GM21447 (cell line): ENCODE data around the gene BLVRB.
A peak's percentile ranks its signal among the peaks of the same experiment; 100 is the strongest.

Source experiments
- ATAC-seq: cut with Tn5 transposase; IDR thresholded peaks from one replicate; pipeline ENCODE4 v1.9.1; 2021; ENCODE audit not compliant: unreplicated experiment

BLVRB gene

DNA sequence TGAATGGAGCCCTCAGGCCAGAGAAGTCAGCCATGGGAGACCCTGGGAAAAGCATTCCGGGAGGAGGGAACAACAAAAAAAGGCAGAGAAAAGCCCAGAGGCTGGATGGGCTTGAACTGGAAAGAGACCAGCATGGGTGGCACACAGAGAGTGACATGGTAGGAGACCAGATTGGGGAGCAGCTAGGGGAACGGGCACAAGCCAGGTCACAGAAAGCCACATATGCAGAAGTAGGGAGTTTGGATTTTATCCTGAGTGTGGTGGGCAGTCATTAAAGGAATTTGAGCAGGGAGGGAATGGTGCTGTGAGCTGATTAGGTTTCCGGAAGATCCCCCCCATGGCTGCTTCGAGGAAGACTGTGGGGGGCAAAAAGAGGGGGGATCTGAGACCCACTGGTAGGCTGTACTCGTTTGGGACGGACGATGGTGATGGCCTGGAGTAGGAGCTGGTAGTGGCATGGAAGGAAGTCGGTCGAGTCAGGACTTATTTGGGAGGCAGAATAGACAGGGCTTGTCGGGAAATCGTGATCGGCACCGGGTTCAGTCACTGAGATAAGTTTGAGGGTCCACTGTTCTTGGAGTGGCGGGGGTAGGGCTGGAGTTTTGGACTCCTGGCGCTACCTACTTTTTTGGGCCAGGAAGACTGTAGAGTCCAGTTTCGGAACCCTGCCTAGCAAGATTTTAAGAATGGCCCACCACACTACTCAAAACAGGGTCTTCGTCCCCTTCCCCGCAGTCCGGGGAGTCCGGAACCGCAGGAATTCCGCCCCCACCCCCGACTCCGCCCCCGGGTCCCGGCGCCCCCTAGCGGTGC is 40.7 kb downstream of the BLVRB start:
- no peak for ATAC-seq

DNA sequence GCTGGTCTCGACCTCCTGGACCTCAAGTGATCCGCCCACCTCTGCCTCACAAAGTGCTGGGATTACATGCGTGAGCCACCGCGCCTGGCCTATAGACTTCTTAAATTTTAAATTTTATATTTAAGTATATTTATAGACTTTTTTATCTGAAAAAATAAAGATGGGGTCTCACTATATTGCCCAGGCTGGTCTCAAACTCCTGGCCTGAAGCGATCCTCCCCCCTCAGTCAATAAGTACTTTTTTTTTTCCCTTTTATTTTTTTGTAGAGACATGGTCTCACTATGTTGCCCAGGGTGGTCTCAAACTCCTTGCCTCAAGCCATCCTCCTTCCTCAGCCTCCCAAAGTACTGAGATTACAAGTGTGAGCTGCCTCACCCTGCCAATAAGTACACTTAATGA is 41.6 kb downstream of the BLVRB start:
- ATAC-seq, result no peak

DNA sequence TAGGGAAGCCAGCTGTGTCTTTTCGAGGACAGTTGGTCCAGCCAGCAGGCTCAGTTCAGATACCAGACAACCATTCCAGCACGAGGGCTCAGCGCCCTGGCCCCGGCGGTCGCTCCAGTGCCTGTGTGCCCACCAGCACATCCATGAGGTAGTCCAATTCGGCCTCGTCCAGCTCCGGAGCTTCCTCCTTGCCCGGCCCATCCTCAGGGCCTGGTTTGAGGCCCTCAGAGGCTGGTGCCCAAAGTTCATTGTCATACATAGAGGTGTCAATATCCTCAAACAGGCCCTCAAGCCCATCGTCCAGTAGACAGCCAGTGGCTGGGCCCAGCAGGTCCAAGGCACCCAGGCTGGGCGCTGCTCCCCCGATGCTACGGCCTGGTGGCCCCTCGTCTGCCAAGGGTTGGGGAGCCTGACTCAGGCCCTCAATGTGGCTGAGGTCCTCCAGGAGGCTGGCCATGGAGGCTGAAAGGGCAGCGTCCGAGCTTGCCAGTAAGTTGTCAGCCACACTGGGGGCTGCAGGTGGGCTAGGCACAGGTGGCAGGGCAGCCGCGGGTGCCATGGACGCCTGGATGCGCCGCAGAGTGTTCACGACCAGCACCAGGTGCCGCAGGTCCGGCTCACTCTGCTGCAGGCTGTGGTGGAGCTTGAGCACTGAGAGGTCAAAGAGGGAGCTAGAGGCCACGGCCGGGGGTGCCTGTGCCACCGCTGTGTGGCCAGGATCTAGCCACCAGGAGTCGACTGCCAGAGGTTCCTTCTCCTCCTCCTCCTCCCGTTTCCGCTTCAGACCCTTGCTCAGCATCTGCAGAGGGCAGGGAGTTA is 42.6 kb downstream of the BLVRB start:
- no peak for ATAC-seq

DNA sequence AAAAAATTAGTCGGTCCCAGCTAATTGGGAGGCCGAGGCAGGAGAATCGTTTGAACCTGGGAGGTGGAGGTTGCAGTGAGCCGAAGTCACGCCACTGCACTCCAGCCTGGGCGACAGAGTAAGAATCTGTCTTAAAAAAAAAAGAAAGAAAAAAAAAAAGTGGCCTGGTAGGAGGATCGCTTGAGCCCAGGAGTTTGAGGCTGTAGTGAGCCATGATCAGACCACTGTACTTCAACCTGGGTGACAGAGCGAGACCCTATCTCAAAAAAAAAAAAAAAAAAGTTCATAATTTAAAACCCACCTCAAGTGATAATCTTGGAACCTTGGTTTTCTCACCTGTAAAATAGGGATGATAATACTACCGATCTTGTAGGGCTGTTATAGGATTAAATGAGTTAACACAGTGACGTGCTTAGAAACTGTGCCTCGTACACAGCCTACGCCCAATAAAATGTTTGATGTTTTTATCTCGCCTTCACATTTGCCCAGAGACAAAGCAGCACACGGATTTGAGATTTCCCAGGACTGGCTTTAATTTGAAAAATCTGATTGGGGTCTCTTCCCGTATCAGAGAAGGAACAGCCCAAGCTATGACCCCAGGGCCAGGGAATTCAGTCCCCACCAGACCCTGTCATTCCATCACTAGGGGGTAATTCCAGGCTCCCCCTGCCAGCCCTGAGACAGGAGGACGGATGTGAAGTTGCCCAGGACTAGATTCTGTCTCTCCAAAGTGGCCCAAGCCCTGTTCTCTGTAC is 43.4 kb downstream of the BLVRB start:
- no peak for ATAC-seq

DNA sequence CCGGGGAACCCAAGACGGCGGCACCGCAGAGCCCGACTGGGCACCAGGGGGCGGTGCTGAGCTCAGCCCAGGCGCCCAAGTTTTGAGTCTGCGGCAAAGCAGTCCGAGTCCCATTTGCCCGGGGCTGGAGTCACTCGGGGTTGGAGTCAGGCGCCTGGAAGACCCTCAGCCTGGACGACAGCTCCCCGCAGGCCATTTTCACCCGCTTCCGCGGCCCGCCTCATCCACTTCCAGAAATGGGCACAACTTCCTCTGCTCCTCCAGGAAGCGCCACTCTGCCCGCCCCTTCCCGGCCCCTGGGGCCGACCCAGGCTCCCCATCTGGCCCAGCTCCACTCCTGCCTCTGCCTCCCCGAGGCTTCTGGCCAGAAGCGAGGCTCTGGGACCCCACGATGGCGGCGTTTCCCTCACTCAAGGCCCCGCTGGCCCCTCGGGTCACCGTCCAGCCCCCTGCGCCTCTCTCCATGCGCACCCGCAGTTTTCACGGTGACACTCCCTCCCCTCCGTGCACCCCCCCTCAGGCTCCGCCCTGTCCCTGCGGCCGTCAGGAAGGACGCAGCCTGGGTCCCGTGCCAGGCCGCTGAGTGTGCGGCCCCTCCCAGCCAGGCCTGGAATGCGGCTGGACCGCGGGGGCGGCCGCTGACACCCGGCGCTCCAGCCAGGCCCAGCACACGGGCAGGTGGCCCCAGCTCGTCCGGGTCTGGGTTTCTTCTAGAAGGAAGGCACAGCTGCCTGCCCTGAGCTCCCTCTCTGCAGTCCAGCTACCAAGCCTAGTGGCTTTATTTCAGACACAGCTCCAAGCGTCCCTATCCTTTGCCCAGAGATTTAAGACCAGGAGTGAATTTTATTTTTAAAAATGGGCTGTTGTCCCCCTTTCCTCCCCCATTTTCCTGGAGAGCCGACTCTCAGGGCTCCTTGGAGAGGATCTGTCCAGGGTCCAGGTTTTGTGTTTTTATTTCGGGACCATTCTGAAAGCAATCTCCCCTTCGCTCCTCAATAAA is 44.5 kb downstream of the BLVRB start:
- peak; percentile 37 for ATAC-seq

DNA sequence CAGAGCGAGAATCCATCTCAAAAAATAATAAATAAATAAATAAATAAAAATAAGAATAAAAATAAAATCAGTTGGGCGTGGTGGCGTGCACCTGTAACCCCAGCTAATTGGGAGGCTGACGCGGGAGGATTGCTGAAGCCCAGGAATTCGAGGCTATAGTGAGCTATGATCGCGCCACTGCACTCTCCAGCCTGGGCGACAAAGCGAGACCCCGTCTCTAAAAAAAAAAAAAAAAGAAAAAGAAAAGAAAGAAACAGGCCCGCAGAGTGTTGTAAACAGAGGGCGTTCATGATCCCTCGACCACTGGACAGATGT is 45.1 kb downstream of the BLVRB start:
- ATAC-seq, result no peak

DNA sequence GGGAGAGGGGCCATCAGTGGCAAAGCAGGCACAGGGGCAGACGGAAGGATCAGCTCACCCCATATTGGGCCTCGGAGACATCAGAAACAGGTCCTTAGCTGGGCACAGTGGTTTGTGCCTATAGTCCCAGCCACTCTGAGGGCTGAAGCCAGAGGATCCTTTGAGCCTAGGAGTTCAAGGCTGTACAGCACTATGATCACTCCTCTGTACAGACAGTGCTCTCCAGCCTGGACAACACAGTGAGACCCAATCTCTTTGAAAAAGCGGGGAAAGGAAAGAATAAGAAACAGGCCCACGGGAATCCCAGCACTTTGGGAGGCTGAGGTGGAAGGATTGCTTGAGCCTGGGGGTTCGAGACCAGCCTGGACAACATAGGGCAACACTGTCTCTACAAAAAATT is 45.8 kb downstream of the BLVRB start:
- ATAC-seq, result no peak

DNA sequence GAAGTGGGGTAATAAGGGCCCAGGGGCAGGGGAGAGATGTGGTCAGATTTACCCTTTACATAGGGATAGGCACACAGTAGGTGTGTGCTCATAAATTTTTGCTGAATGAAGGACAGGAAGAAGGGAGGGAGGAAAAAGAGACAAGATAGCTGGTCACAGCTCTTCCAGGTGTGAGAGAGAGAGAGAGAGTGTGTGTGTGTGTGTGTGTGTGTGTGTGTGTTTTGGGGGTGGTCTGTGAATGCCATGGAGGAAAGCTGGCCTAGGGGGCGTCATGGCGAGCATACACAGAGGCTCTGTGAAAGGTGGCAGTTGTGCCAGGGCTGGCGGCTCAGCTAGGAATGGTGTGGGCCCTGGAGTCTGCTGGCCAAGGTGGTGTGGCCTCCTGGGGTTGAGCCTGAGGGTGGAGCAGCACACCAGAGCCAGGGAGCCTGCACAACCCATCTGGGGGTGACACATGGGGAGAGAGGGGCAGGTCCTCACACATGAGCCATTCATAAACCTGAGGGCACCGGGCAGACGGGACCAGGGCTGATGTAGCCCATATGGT is 46.4 kb downstream of the BLVRB start:
- no peak for ATAC-seq

DNA sequence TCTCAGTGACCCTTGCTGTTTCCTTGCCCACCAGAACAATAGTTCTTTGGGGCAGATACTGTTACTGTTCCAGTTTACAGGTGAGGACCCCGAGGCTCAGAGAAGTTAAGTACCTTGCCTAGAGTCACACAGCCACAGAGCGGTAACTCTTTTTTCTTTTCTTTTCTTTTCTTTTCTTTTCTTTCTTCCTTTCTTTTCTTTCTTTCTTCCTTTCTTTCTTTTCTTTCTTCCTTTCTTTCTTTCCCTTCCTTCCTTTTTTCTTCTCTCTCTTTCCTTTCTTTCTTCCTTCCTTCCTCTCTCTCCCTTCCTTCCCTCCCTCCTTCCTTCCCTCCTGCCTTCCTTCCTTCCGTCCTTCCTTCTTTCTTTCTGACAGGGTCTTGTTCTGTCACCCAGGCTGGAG is 47.5 kb downstream of the BLVRB start:
- ATAC-seq, result no peak

DNA sequence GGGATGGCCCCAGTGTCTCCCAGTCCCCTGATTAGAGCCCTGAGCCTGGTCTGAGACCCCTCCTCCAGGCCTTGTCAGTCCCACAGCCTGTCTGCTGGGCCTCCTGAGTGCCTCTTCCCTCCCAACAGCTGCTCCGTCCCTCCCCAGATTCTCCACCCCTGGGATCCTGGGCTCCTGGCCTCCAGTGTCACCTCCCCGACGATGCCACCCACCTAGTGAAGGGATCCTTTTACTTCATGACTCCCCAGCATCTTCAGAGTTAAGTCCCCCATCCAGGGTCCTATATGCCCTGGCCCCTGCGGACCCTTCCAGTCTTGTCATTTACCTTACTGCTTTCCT is 47.9 kb downstream of the BLVRB start:
- no peak for ATAC-seq

DNA sequence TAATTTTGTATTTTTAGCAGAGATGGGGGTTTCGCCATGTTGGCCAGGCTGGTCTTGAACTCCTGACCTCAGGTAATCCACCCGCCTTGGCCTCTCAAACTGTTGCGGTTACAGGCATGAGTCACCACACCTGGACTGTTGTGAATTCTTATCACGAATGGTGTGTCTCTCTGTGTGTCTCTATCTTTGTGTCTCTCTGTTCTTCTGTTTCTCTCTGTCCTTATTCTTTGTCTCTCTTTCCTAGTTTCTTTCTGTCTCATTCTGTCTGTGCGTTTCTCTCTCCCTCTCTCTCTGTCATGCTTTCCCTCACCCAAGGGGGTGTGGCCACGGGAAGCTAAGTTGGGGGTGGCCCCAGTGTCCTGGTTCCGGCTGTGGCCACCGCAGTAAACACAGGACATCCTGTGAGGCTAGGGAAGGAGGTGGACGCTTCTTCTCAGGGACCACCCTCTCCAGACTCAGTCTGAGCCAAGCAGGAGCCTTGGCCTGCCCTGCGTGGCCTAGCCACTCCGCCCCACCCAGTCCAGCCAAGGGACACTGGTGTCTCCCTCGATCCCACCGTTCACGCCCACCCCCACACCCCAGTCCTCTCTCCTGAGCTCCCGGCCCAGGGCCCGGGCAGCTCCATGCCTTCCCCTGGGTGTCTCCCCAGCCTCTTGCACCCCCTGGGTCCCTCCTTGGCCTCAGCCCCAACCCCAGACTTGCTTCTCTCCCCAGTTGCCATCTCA is 48.5 kb downstream of the BLVRB start:
- no peak for ATAC-seq

DNA sequence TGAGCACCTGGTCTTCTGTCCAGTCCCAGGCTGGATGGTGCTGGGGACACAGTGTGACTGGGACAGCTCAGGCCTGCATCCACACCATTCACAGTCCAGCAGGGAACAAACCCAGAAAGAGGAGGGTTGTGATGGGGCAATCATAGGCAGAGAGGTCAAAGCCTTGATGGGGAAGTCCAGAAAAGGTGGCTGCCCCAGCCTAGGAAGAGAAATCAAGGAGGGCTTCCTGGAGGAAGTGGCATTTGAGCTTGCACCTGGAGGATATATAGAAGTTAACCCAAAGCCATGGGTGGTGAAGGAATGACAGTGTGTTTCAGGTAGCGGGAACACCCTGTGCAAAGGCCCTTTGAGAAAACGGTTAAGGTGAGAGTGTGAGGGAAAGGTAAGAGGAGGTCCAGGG is 49.8 kb downstream of the BLVRB start:
- ATAC-seq, result no peak

DNA sequence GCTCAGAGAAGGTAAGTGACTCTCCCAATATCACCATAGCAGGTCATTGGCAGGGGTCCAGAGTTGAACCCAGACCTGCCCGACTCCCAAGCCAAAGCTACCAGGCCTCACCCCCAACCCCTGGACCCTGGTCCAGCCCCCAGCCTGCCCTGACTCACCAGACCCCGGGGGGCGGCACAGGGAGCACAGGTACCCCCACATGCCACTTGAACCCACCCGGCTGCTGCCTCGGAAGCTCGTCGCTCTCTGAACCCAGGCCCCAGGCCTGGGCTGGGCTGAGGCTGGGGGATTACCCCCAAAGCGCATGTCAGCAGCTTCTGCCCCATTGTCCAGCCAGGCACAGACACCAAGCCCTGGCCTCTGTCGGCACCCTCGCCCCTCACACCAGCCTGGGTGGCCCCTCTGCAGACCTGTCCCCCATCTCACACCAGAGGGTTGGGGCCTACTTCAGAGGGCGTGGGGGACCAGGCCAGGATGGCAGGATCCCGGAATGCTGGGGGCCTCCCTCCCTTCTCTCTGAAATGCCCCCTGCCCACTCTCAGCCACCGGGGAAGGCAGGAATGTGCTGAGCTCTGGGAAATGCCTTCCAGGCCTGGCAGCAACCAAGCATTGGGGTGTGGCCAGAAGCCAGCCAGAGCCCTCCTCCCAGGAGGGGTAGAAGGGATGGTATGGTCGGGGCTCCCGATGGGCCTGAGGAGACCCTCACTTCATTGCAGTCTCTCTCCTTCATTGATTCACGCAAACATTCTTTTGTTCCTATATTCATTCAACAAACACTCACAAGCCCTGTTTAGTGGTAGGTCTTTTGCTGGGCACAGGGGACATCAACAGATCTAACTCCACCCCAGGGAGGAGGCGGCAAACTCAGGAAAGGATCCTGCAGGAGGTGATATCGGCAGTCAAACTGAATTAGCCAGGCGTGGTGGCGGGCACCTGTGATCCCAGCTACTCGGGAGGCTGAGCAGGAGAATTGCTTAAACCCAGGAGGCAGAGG is 50.7 kb downstream of the BLVRB start:
- no peak for ATAC-seq

DNA sequence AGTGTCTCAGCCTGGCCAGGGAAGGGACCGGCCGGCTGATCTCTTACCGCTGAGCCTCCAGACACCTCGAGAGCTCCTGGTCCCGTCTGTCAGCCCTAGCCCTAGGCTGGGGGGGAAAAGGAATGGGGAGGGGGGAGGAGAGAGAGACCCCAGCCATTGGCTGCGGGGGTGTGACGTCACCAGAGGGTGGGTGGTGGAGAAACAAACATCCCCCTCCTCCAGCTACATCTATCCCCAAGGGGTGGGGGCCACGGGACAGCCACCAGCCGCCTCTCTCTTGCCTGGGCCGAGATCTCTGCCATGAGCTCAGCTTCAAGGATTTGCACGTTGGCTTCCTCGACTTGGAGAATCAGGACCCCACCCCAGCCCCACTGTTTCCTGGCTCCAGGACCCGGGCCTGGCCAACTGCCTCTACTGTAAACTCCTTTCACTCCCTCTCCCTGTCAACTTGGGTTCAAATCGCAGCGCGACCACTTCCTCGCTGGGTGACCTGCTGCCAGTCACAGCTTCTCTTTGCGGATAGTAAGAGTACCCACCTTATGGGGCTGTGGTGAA is 52.2 kb downstream of the BLVRB start, which contains the start of gene PRX:
Gene PRX (minus strand): TSS at position 88 of the 555 bp plus-strand sequence. CDS start 5,446 bp downstream, outside the sequence.
- ATAC-seq, result no peak

DNA sequence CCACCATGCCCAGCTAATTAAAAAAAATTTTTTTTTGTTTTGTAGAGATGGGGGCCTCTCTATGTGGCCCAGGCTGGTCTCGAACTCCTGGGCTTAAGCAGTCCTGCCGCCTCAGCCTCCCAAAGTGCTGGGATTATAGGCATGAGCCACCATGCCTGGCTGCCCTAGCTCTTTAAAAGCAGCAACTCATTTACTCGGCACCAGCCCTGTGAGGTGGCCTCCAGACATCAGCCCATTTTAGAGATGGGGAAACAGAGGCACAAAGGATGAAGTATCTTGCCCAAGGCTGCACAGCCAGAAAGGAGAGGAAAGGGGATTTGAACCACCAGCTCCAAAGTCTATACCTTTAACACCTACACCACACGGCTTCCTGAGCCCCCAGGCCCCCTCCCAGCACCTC is 52.7 kb downstream of the BLVRB start:
- no peak for ATAC-seq

DNA sequence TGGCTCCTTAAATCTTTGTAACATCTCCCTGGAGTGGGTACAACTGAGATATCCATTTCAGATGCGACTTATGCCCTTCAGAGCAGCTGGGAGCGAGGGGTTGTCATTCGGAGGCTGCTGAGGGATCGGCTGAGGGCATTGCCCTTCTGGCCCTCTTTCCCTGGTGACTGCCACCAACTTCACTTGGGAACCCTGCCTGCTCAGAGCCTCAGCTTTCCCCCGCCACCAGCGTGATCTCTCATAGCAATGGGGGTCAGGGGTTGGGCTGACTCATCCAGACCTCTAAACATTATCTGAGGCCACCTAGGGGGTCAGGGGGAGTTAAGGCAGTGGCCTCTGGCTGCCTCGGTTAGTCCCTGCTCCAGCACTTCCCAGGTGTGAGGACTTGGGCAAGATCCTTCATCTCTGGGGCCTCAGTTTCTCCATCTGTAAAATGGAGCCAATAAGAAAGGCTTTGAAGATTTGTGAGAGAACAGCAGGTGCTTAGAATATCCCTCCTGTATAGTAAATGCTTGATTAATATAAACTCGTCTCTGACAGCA is 53.5 kb downstream of the BLVRB start:
- no peak for ATAC-seq

DNA sequence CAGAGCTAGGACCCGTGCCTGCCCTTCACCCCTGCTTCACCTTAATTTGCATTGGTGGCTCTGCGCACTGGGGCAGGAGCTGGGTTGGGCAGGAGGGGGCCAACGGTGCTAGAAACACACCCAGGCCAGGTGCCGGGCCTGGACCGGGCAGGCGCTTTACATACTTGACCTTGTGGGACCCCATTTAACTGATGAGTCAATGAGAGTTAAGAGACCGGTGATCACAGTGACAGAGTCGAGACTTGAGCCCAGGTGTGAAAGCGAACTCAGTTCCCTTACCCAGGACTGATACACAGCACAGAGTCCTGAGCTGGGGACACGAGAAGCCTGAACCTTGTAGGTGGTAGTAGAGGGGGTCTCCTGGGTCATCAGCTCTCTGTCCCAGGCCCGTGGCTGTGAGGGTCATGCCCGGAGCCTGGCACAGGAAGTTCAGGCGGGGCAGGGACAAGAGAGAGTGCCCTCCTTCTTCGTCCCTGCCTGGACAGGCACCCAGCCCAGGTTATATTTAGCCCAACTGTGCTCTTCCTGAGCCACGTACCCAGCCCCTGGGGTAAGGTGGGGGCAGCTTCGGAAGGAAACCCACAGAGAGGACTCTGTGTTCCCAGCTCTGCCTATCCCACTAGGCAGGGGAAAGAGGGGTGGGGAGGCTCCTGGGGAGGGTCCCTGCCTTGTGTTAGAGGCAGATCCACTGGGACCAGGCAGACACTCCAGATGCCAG is 54.3 kb downstream of the BLVRB start:
- ATAC-seq, result no peak
